ENCODE measurements around the gene TSC22D4. TPM values are rescaled to one million over a fixed set of nuclear protein-coding genes. Genes with fewer than 3 reads are reported as not detected.

The TSC22D4 gene
- total RNA-seq, 3 donors from 2014 or later, result 17.0 to 23.7 (median 19.7) TPM

DNA sequence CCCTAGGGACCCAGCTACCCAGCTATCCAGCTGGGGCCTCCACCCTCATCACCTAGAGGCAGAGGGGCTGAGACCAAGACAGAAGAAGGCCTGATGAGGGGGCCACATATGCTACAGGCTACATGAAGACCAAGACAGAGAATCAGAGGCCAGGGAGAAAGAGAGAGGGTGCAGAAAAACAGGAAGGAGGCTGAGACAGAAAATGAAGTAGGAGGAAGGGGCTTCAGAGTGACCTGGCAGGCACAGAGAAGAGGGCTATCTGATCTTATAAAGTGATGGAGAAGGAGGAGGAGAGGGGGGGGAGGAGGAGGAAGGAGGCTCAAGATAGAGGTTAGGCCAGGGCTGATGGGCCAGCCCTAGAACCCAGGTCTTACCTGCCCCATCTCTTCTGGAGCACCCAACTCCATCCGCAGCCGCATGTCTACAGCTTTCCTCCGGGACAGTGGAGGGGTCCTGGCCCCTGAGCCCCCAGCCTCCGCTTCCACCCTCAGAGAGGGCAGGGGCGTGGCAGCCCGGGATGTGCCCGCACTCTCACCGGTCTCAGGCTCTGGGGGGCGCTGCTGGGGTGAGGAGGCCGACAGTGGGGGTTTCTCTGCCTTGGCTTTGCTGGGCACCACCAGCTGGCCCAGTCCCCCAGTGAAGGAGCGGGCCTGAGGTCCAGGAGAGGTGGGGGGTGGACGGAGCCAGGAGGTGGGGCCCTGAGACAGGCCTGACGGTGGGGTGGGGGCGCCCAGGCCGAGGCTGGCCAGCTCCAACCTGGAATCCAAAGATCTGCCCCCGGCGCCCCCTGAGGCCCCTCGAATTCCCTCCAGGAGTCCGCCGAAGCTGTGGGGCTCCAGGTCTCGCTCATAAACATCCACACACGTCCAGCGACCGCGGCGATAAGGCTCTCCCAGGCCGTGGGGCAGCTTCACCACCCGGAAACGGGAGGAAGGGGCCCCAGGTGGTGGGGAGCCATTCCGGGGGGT is 1.8 kb downstream of the TSC22D4 start:
- Histone ChIP-seq H3K9me3 (no peaks in the 10 kb centered on the region), H3K4me3 (peak overlapping the region; percentile 94 to 96 (median 95)), H3K27ac (peak overlapping the region; percentile 94 to 95), H3K36me3 (no peaks in the 10 kb centered on the region), H3K27me3 (no peaks in the 10 kb centered on the region), H3K4me1 (peaks cover 8 to 14% of the 10 kb centered on the region in 2 donors)
- intact Hi-C loops (cut with DNase I; ENCODE audit: low total_unique reads), result loop anchor here (5.0 kb wide), 1 partner anchor 210 kb away; no protein-coding TSS in a partner anchor
- no peak for DNase-seq (ENCODE audit: low spot score in 2 of 2)
- TF ChIP-seq POLR2A (IDR thresholded peaks at IDR 0.05), result no peak
- TF ChIP-seq, protein P1, sequence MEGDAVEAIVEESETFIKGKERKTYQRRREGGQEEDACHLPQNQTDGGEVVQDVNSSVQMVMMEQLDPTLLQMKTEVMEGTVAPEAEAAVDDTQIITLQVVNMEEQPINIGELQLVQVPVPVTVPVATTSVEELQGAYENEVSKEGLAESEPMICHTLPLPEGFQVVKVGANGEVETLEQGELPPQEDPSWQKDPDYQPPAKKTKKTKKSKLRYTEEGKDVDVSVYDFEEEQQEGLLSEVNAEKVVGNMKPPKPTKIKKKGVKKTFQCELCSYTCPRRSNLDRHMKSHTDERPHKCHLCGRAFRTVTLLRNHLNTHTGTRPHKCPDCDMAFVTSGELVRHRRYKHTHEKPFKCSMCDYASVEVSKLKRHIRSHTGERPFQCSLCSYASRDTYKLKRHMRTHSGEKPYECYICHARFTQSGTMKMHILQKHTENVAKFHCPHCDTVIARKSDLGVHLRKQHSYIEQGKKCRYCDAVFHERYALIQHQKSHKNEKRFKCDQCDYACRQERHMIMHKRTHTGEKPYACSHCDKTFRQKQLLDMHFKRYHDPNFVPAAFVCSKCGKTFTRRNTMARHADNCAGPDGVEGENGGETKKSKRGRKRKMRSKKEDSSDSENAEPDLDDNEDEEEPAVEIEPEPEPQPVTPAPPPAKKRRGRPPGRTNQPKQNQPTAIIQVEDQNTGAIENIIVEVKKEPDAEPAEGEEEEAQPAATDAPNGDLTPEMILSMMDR (IDR thresholded peaks at IDR 0.05), result peak in 1 of 3 donors; percentile 8

DNA sequence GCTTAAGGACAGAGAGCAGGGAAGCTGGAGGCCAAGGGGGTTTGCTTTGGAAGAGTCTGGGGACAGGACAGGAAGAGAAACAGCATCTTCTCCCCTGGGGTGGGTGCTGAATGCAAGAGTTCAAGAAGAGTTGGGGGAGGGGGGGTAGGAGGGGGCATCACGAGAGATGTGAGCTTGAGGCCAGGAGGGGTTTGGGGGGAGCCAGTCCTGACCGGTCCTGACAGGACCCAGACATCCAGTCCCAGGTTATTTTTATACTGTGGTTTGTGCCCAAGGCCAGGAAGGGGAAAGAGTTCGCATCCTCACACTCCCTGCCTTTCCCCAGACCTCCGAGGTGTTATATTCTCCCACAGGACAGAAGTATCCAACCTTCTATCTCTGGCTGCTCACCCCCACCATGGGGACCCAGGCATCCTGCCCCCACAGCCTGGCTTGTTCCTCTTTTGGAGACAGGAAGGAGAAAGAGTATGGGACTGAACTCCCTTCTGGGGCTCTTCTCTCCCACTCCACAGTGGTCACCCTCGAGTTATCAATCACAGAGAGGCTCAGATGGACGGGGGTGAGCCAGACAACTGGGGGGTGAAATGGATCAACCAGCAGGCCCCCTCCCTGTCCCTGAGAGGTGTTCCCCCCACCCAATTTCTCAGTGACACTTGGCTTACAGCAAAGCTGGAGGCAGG is 2.8 kb downstream of the TSC22D4 start:
- Histone ChIP-seq H3K27ac (peak overlapping the region; percentile 94 to 95), H3K4me3 (peak overlapping the region; percentile 94 to 96 (median 95)), H3K9me3 (no peaks in the 10 kb centered on the region), H3K27me3 (no peaks in the 10 kb centered on the region), H3K36me3 (no peaks in the 10 kb centered on the region), H3K4me1 (peaks cover 8 to 14% of the 10 kb centered on the region in 2 donors)
- no peak for DNase-seq (ENCODE audit: low spot score in 2 of 2)
- intact Hi-C loops (cut with DNase I; ENCODE audit: low total_unique reads), result loop anchor here (5.0 kb wide), 1 partner anchor 211 kb away; no protein-coding TSS in a partner anchor
- TF ChIP-seq POLR2A (IDR thresholded peaks at IDR 0.05), result no peak
- no peak for TF ChIP-seq POLR2AphosphoS5 (IDR thresholded peaks at IDR 0.05)
- TF ChIP-seq, protein P1 (IDR thresholded peaks at IDR 0.05), result no peak

DNA sequence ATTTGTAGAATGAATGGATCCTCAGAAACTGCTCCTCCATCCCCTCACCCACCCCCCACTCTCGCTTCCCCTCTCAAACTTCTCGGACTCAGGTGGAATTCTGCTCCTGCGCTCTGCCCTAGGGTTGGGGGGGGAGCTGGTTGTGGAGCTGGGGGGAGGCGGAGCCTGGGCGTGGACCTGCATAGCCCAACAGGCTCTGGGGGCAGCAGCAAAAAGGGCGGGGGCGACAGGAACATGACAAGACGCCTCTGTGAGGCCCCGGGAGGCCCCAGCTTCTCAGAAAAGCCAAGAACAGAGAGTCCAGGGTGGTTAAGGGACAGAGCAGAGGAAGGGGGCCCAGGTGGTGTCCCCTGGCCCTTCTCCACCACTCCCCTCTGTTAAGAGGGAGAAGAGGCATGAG is 3.5 kb downstream of the TSC22D4 start:
- Histone ChIP-seq H3K9me3 (no peaks in the 10 kb centered on the region), H3K4me1 (peaks cover 8 to 14% of the 10 kb centered on the region in 2 donors), H3K27me3 (no peaks in the 10 kb centered on the region), H3K4me3 (peak overlapping the region; percentile 94 to 96 (median 95)), H3K27ac (peak overlapping the region; percentile 94 to 95), H3K36me3 (no peaks in the 10 kb centered on the region)
- TF ChIP-seq POLR2AphosphoS5 (IDR thresholded peaks at IDR 0.05), result no peak
- TF ChIP-seq, protein P1 (IDR thresholded peaks at IDR 0.05), result no peak
- TF ChIP-seq POLR2A (IDR thresholded peaks at IDR 0.05), result no peak
- DNase-seq (ENCODE audit: low spot score in 2 of 2), result peak in 1 of 2 donors; percentile 55
- intact Hi-C loops (cut with DNase I; ENCODE audit: low total_unique reads), result loop anchor here (5.0 kb wide), 1 partner anchor 212 kb away; no protein-coding TSS in a partner anchor

DNA sequence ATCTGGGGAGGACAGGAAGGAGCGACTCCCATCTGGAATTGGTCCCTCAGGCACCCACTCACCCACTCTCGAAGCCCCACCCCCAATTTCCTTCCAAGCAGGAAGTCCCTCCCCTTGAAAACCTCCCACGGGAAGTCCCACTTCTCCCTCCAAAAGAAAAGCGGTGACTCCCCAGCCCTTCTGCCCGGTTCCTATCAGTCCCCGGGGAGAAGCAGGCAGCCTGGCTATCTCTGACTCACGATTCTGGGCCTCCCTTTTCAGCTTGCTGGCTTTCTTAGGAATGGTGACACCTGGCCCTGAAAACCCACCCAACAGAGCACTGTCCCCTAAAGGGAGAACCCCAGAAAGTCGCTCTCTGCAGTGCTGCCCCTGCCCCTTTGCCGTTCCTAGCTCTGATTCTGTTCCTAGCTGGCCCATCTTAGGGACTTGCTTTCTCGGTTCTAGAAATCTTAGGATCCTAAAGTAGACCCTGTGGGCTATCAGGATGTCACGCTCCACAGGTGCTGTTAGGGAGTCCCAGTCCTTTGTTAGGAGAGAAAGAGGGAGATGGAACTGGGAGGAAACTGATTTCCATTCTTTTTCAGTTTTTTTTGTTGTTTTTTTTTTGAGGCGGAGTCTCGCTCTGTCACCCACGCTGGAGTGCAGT is 6.0 kb downstream of the TSC22D4 start:
- Histone ChIP-seq H3K4me1 (peaks cover 9 to 14% of the 10 kb centered on the region in 2 donors), H3K27me3 (no peaks in the 10 kb centered on the region), H3K36me3 (no peaks in the 10 kb centered on the region), H3K4me3 (peak overlapping the region in 2 of 3 donors; percentile 20 to 44), H3K9me3 (no peaks in the 10 kb centered on the region), H3K27ac (peak overlapping the region; percentile 73 to 89)
- TF ChIP-seq POLR2A (IDR thresholded peaks at IDR 0.05) (no peak), POLR2AphosphoS5 (IDR thresholded peaks at IDR 0.05) (no peak)
- TF ChIP-seq, protein P1 (IDR thresholded peaks at IDR 0.05), result no peak
- intact Hi-C loops (cut with DNase I; ENCODE audit: low total_unique reads), result no loop called here
- no peak for DNase-seq (ENCODE audit: low spot score in 2 of 2)
